Adipose tissue (tissue), 3 donors: ENCODE data around the gene KIF13A. TPM values are rescaled to one million over a fixed set of nuclear protein-coding genes. Genes with fewer than 3 reads are reported as not detected.
"Not testable (repeated sequence)": the region's sequence is repeated elsewhere in the genome, so short reads cannot be mapped to it uniquely, and the experiment has no call there.

Source experiments
- H3K27ac ChIP-seq: one replicate; pipeline ENCODE4 v1.5.1; 2013; ENCODE audit warnings: low read depth, low read length
- WGBS, 3 donors: extraction: QIAGEN DNeasy Blood & Tissue Kit; methylation state at CpG; one replicate each; pipeline ENCODE4 v1.1.7; 2013; 5-methylcytosine and 5-hydroxymethylcytosine counted together
- polyA plus RNA-seq, 3 donors: library from polyadenylated mRNA; stranded (reverse); fragments of 200-250 nt; gene quantifications; one replicate each; pipeline ENCODE4 v1.2.3, GENCODE V29; 2013
- donor health status: healthy with polysubstance abuse.
- donor health status: Bipolar disorder and iron deficiency.
- donor health status: healthy.

Gene KIF13A
- polyA plus RNA-seq, 3 donors, result 8.6 to 26.8 (median 21.8) TPM

DNA sequence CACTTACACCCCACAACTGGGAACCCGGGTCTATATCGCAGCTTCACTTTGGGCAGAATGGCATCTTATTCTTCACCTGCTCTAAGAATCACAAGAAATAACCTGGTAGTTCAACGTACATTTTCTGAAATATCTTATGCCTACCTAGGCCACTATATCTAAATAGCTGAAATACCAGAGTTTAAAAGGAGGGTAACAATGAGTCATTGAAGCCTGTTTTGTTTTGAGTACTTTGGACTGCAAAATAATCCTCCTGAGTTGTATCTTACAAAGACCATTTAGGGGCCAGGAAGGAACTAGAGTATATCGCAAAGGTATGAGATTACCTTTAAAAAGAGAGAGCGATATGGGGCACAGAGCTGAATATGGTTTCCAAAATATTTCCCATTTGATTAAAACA is 184.0 kb downstream of the KIF13A start:
- 94 to 97% (median 96%) methylated on average over 5 of the region's 5 CpGs for WGBS, 3 donors
- H3K27ac ChIP-seq, result no peak overlapping the region

DNA sequence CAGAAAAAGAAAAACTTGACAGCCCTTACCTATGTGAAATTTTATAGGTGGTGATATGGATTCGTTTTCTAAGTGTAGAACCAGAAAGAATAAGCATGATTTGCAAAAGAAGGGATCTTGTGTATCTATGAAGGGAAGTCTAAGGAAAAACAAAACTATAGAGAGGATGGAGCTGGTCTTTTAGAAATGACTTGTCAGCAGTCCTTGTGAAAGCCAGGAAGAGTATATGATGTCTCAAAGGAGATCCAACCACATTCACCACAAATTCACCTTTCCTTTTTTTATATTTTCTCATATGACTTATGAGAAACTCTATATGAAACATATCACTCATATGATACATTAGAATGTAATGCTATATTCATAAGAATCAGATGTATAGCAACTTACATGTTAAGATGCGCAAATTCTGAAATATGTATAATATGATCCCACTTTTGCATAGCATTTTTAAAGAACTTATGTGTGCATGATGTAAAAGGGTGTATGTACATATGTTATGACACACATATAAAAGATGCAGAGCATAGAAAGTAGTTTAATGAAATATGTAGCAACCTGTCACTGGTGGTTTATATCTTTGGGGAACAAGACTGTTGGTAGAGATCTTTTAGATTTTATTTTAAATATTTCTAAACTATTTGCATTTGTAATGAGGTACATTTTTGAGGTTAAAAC is 188.8 kb downstream of the KIF13A start:
- WGBS, 3 donors, result 82 to 91% (median 88%) methylated on average over 2 of the region's 2 CpGs

DNA sequence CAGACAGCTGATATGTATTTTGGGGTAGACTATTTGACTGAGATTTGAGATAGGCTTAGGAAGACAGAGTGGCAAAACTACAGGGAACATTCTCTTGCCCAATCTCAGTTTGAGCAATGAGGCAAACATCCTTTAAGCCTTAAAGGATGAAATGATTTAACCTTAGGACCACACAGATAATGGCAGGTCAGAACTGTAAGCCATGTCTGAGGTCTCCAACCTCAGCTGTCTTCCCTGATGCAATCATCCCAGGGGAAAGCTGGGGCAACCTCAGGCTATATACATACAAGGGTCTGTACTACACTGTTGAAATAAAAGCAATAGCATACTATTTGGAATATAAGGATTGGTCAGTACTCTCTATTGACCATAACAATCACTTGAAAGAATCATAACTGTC is 196.9 kb downstream of the KIF13A start:
- H3K27ac ChIP-seq, result no peak overlapping the region

More for the DNA sequence above, 188.8 kb downstream of the KIF13A start:
- no peak overlapping the region for H3K27ac ChIP-seq

DNA sequence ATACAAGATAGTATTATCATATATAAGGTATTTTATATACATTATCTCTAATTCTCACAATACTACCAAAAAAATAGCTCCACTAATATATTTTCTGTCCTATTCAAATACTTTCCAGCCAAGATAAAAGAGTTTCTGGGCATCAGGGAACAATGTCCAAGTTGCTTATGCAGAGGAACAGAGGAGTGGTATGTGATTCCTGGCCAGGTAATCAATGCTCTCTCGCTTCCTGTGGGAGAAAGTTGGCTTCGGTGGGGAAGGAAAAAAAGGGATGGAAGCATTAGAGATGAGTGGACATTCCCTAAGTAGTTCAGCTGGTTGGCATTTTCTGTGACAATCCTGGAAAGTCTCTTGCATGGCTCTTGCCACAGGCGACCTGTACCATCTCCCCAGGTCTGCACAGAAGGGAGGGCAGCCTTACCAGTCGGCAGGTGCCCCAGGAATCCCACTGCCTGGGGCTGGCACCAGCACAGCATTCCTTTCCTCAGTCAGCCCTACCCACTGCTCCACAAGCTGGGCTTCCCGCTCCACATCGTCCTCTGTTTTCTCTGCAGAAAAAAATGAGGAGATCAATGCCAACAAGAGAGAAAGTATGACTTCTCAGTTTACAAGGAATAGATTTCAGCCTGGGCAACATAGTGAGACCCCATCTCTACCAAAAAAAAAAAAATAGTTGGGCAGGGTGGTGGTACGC is 202.2 kb downstream of the KIF13A start:
- 82 to 92% (median 90%) methylated on average over 7 of the region's 7 CpGs for WGBS, 3 donors
- H3K27ac ChIP-seq, result no peak overlapping the region

DNA sequence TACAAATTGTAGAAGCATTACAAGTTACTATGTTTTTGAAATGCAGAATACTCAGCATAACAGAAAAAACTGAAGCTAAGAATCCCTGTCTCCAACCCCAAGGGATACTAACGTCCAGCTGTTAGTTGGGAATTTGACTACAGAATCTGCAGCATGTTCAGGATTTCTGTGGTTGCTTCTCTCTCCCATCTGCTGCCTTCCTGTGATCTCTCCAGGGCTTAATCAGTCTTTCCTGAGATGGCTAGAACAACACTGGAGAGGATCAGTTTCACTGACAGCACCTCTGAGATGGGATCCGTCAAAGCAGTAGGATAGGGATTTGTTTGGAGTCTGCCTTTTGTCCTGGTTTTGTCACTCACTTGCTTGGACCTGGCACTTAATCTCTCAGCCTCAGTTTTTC is 207.4 kb downstream of the KIF13A start:
- 77 to 92% (median 82%) methylated on average over 2 of the region's 2 CpGs for WGBS, 3 donors
- H3K27ac ChIP-seq, result no peak overlapping the region

DNA sequence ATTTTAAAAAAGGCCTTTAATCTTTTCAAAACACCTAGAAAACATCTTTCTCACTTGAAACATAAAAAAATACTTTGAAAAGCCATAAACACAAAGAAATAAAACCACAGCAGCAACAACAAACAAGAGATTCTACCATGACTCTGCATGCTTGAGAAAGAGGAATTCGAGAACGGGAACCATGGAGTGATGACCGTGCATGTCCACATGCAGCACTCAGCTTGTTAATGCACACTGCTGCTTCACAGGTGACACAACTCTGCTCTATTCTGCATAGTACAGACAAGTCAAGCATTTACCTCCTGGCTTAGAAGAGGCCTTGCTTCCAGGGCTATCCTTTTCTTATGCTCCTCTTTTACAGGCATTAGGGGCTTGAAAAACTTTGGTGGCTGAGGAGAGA is 215.8 kb downstream of the KIF13A start:
- no peak overlapping the region for H3K27ac ChIP-seq
- 63 to 92% (median 68%) methylated on average over 3 of the region's 3 CpGs for WGBS, 3 donors

DNA sequence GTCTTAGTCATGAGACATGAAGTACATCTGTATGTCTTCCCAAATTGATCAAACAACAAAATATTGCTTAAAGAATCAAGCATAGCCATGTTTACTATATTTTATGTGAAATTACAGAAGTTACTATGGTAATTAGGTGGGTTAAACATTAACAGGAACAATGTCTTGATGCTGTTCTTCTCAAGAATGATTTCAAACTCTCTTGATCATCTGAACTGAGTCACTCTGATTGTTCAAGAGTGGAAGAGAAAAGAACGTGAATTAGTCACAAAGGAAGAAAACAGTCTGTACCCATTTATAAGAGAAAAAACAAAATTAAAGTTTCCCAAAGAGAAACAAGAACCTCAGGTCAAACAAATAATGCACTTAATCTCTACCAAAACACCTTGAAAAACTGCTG is 218.6 kb downstream of the KIF13A start:
- 91 to 100% (median 100%) methylated on average over 1 of the region's 1 CpG for WGBS, 3 donors
- no peak overlapping the region for H3K27ac ChIP-seq

DNA sequence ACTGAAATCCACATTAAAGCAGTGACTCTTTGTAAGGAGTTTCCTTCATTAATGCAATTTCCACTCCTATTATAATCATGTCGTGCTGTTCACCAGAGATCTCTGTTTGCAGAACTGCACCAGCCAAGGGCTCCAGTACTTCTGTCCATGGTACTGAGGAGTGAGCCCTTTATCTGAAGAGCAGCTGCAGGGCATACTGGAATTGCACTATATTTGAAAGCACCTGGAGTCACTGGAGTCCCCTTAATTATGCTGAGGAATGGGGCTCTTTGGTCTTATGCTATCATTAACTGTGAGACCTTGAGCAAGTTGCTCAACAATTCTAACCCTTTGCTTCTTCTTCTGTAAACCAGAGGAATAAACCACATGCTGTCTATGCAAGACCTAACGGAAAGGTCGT is 219.0 kb downstream of the KIF13A start:
- 76 to 80% (median 77%) methylated on average over 3 of the region's 3 CpGs for WGBS, 3 donors
- H3K27ac ChIP-seq, result no peak overlapping the region

DNA sequence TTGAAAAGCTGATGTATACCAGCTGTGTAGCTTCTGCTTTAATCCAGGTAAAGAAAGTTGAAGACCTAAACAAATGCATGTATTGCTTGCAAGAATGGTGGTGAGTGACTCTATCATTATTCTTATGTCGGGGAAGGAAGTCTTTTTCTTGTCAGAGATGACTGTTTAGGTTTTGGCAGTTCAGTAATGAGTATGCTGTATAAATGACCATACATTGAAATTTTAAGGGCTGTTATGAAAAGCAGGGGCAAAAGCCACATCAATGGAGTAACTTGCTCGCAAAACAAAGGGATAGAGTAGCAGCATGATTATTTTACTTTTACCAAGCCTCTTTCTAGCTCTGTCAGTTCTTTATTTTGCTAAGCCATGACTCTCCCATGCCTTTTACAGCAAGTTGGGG is 224.8 kb downstream of the KIF13A start:
- H3K27ac ChIP-seq, result no peak overlapping the region
- 84 to 93% (median 90%) methylated on average over 2 of the region's 2 CpGs for WGBS, 3 donors

DNA sequence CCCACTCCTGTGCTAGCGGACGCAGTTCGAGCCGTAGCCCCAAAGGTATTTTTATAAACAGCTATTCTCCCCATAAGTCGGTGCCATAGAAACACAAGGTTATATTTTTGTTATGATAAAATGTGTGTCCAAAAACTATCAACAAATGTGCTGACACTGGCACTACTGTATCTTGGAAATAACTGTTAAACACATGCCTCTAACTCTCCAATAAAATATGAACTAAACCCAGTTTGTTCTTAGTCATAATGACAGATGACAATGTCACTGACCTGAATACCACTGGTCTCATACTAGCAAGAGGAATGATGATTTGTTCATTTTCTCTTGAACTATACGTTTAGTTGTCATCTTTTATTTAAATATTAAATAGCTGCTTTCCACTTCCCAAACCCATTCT is 229.3 kb downstream of the KIF13A start:
- no peak overlapping the region for H3K27ac ChIP-seq
- 87 to 92% (median 87%) methylated on average over 6 of the region's 6 CpGs for WGBS, 3 donors

DNA sequence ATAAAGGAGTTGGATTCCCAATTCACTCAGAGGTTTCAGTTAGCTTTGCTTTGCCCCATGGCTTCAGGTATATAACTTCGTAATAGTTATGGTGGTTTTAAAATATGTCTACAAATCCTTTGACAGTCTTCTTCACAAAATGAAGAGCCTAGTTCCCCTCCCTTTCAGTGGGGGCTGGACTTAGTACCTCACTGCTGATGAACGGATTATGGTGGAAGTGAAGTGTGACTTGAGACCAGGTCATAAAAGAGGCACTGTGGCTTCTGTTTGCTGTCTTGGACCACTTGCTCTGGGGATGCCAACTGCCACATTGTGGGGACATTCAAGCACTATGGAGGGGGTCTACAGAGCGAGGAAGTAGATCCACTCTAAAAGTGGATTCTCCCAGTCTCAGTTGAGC is 233.2 kb downstream of the KIF13A start:
- no peak overlapping the region for H3K27ac ChIP-seq
- 81 to 85% (median 83%) methylated on average over 3 of the region's 3 CpGs for WGBS, 3 donors

DNA sequence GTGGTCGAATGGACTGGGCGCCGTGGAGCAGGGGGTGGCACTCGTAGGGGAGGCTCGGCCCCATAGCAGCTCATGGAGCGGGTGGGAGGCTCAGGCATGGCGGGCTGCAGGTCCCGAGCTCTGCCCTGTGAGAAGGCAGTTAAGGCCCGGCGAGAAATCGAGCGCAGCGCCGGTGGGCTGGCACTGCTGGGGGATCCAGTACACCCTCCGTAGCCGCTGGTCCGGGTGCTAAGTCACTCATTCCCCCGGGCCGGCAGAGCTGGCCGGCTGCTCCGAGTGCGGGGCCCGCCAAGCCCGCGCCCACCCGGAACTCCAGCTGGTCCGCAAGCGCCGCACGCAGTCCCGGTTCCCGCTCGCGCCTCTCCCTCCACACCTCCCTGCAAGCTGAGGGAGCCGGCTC is 242.1 kb downstream of the KIF13A start:
- 96 to 97% (median 96%) methylated on average over 33 to 35 of the region's 35 CpGs for WGBS, 3 donors
- not testable (repeated sequence) for H3K27ac ChIP-seq

DNA sequence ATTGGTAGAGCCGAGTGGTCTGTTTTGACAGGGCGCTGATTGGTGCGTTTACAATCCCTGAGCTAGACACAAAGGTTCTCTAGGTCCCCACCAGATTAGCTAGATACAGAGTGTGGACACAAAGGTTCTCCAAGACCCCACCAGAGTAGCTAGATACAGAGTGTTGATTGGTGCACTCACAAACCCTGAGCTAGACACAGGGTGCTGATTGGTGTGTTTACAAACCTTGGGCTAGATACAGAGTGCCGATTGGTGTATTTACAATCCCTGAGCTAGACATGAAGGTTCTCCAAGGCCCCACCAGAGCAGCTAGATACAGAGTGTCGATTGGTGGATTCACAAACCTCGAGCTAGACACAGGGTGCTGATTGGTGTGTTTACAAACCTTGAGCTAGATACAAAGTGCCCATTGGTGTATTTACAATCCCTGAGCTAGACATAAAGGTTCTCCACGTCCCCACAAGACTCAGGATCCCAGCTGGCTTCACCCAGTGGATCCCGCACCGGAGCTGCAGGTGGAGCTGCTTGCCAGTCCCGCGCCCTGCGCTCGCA is 242.6 kb downstream of the KIF13A start:
- H3K27ac ChIP-seq, result not testable (repeated sequence)
- WGBS, 3 donors, result 89 to 98% (median 95%) methylated on average over 11 to 13 of the region's 13 CpGs

DNA sequence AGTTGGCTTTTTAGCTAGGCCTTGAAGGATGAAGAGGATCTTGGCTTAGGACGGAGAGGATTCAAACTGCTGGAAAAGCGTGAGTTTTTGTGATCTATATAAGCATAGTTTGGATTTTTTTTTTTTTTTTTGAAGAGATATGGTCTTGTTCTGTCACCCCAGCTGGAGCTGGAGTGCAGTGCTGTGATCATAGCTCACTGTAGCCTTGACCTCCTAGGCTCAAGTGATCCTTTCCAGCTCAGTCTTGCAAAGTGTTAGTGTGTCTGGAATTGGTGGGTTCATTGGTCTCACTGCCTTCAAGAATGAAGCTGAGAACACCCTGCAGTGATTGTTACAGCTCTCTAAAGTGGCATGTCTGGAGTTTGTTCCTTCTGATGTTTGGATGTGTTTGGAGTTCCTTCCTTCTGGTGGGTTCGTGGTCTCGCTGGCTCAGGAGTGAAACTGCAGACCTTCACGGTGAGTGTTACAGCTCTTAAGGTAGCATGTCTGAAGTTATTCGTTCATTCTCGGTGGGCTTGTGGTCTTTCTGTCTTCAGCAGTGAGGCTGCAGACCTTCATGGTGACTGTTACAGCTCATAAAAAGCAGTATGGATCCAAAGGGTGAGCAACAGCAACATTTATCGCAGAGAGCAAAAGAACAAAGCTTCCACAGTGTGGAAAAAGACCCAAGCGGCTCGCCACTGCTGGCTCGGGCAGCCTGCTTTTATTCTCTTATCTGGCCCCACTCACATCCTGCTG is 243.2 kb downstream of the KIF13A start:
- WGBS, 3 donors, result 61 to 66% (median 64%) methylated on average over 11 of the region's 11 CpGs
- H3K27ac ChIP-seq, result no peak overlapping the region

DNA sequence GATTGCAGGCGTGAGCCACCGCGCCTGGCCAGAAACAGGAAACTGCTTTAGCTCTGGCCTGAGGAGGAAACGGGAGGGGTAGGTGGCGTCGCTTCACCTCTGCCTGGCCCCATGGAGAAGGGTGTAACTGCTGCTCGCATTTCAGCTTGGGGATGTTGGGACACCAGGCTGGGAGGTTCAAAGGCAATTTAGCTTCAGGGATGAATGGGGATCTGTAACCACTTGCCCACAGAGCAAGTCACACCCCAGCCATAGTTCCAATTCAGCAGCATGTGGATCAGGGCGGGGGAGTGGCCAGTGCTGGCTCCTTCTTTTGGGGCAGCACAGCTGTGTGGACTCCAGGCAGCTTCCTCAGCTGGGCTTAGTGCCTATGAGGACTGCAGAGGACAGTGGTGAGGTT is 245.9 kb downstream of the KIF13A start:
- no peak overlapping the region for H3K27ac ChIP-seq
- WGBS, 3 donors, result 41 to 70% (median 44%) methylated on average over 8 of the region's 8 CpGs

DNA sequence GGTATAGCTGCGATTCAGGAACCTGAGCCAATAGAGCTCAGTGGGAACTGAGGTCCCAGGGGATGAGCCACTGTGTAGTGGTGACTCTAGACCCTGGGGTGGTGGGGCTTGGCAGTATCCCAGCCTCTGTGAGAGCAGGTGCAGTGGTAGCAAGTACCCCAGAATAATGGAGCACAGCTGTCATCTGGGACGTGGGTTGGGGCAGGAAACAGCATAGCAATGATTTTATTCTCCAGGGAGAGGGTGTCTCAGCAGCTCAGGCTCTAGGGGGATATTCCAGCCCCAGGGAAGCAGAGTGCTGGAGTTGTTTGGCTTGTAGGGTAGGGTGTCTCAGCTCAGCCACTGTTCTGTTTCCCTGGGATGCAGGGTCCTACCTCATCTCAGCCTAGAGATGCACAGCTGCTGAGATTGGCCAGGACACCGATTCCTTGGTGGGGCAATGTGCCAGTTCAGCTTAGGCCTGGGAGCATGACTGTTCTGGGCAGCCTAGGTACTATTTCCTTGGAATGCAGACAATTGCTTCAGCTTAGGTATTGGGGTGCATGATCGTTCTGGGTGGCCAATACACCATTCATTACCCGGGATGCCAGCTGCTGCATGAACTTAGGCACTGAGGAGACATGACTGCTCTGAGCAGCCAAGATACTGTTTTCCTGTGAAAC is 246.7 kb downstream of the KIF13A start:
- WGBS, 3 donors, result 61 to 66% (median 65%) methylated on average over 5 of the region's 5 CpGs

DNA sequence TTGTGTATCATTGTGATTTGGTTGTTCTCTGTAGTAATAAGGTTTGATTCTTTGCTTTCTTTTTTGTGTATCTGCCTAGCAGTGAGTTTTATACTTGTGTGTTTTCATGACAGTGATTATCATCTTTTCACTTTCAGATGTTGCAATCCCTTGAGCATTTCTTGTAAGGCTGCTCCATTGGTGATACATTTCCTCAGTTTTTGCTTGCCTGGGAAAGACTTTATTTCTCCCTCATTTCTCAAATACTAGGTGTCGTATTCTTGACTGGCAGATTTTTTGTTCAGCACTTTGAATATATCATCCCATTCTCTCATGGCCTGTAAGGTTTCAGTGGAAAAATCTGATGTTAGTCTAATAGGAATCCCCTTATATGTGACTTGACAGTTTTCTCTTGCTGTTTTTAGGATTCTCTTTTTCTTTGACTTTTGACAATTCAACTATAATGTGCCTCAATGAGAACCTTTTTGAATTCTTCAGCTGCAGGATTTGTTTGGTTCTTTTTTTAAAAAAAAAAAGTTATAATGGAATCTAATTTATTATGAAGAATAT is 249.7 kb downstream of the KIF13A start:
- WGBS, 3 donors, result 73 to 94% (median 91%) methylated on average over 1 of the region's 1 CpG

More for the DNA sequence above, 246.7 kb downstream of the KIF13A start:
- H3K27ac ChIP-seq, result no peak overlapping the region

DNA sequence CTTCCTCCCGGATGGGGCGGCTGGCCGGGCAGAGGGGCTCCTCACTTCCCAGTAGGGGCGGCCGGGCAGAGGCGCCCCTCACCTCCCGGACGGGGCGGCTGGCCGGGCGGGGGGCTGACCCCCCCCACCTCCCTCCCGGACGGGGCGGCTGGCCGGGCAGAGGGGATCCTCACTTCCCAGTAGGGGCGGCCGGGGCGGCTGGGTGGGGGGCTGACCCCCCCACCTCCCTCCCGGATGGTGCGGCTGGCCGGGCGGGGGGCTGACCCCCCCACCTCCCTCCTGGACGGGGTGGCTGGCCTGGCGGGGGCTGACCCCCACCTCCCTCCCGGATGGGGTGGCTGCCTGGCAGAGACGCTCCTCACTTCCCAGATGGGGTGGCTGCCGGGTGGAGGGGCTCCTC is 252.1 kb downstream of the KIF13A start:
- 93 to 96% (median 94%) methylated on average over 6 to 19 of the region's 27 CpGs for WGBS, 3 donors
- not testable (repeated sequence) for H3K27ac ChIP-seq

More for the DNA sequence above, 249.7 kb downstream of the KIF13A start:
- no peak overlapping the region for H3K27ac ChIP-seq
